ENCODE results near the gene RTN4R.

The RTN4R gene

GRCh38 chr22:20243176-20243536 lies 25.0 kb downstream of the RTN4R start:
- TF ChIP-seq CTCF (IDR thresholded peaks at IDR 0.05; ENCODE audit: low read depth, low read length, missing control alignments) = no peak
- H3K4me3 ChIP-seq (replicated peaks; ENCODE audit: low read depth, low read length) = no peak overlapping the region
- DNase-seq (ENCODE audit: extremely low read depth, low read depth) = no peak

- no peak for TF ChIP-seq CTCF (IDR thresholded peaks at IDR 0.05; ENCODE audit: low read depth, low read length, missing control alignments)
- no peak overlapping the region for H3K4me3 ChIP-seq (replicated peaks; ENCODE audit: low read depth, low read length)
- DNase-seq (ENCODE audit: extremely low read depth, low read depth) = no peak
Observed at GRCh38 chr22:20242393-20243175, 25.5 kb downstream of the RTN4R start.

- no peak for DNase-seq (ENCODE audit: extremely low read depth, low read depth)
- no peak overlapping the region for H3K4me3 ChIP-seq (replicated peaks; ENCODE audit: low read depth, low read length)
- TF ChIP-seq CTCF (IDR thresholded peaks at IDR 0.05; ENCODE audit: low read depth, low read length, missing control alignments) = no peak
Observed at GRCh38 chr22:20241579-20242392, 26.3 kb downstream of the RTN4R start.

GRCh38 chr22:20240900-20241299 lies 27.2 kb downstream of the RTN4R start:
- no peak for TF ChIP-seq CTCF (IDR thresholded peaks at IDR 0.05; ENCODE audit: low read depth, low read length, missing control alignments)
- no peak overlapping the region for H3K4me3 ChIP-seq (replicated peaks; ENCODE audit: low read depth, low read length)
- DNase-seq (ENCODE audit: extremely low read depth, low read depth) = no peak

- no peak for DNase-seq (ENCODE audit: extremely low read depth, low read depth)
Observed at GRCh38 chr22:20240447-20240764, 27.7 kb downstream of the RTN4R start.

More at GRCh38 chr22:20240447-20240764, 27.7 kb downstream of the RTN4R start:
- no peak for TF ChIP-seq CTCF (IDR thresholded peaks at IDR 0.05; ENCODE audit: low read depth, low read length, missing control alignments)
- H3K4me3 ChIP-seq (replicated peaks; ENCODE audit: low read depth, low read length) = no peak overlapping the region
